ENCODE results near the gene SPATA4. TPM values are rescaled to one million over a fixed set of nuclear protein-coding genes. Genes with fewer than 3 reads are reported as not detected.

Gene SPATA4
- total and polyA plus RNA-seq, 2 donors (not counting 3 experiments of a cell fraction or from before 2014, with no cell fraction given), result not detected

DNA sequence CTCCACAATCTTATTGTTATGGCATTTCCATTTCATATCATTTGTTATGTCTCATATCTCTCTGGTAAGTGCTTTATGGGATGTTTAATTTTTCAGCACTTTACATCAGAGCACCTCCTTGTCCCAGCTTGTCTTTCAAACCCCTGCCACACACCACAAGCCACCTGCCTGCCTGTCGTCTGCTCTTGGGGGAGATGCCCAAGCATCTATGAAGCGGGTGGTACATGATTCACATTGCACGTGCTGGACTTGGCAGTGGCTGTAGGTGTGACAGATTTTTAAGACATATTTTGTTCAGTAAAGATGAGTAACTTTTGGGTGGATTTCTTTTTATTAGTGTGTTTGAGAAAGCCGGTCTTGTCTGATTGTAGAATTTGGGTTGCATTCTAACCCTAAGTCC is 14.2 kb upstream of the SPATA4 start:
- dilution Hi-C loops (cut with MboI; ENCODE audit: extremely low pct_ligation_motif_present, low sequenced_read_pairs), result no loop called here

DNA sequence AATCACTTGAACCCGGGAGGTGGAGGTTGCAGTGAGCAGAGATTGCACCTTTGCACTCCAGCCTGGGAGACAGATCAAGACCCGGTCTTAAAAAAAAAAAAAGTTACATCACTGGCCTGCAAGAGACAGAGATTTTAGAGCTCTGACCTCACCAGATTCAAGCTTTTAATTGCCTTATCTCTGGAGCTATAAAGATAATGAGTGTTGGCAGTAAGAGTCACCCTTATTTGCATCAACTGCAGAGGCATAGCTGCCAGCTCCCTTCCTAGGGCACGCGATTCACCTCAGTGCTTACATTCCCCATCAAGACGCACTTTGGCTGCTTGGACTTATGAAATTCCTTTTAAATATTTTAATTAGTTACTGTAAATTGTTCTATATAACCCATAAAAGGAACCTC is 12.5 kb upstream of the SPATA4 start:
- no peak for FAIRE-seq
- H4K20me1 ChIP-seq (replicated peaks; ENCODE audit: control insufficient read depth, extremely low read depth, insufficient read depth, low read length), result no peaks in the 10 kb centered on the region
- no peaks in the 10 kb centered on the region for H3K79me2 ChIP-seq (ENCODE audit: control insufficient read depth, insufficient read depth, low read length)
- no peak overlapping the region for H2AFZ ChIP-seq (ENCODE audit: low read depth, low read length)
- H3K36me3 ChIP-seq (ENCODE audit: control insufficient read depth in 2 of 2, extremely low read depth in 1 of 2, insufficient read depth in 2 of 2, low read length in 2 of 2), result no peaks in the 10 kb centered on the region
- TF ChIP-seq FOS (IDR thresholded peaks at IDR 0.05; ENCODE audit: borderline replicate concordance, insufficient read depth, low read length), result no peak
- TF ChIP-seq POLR2AphosphoS5 (IDR thresholded peaks at IDR 0.05; ENCODE audit: insufficient read depth, low read depth, low read length), result no peak
- TF ChIP-seq GATA2 (IDR thresholded peaks at IDR 0.05; ENCODE audit: insufficient read depth, insufficient read length, low read depth, low read length), result no peak
- TF ChIP-seq, protein P1, sequence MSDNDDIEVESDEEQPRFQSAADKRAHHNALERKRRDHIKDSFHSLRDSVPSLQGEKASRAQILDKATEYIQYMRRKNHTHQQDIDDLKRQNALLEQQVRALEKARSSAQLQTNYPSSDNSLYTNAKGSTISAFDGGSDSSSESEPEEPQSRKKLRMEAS (IDR thresholded peaks at IDR 0.05; ENCODE audit: insufficient read depth, insufficient read length), result no peak
- no peak for TF ChIP-seq MYC (IDR thresholded peaks at IDR 0.05; ENCODE audit: low read depth, low read length)
- H3K4me2 ChIP-seq (ENCODE audit: insufficient read depth, low read length), result no peak overlapping the region
- no peak overlapping the region for H3K27ac ChIP-seq (ENCODE audit: insufficient read depth, low read depth, low read length)
- no TSS peak for BruUV-seq (replicated peaks)
- POLR2A ChIA-PET, result no interaction called here
- DNase-seq (ENCODE audit: low read depth, low spot score), result no peak
- intact Hi-C loops (cut with micrococcal nuclease), result no loop called here
- H3K9me1 ChIP-seq (replicated peaks; ENCODE audit: control insufficient read depth, extremely low read depth, insufficient read depth, low read length), result no peaks in the 10 kb centered on the region
- CTCF ChIA-PET, result interaction anchor here (1.0 kb wide), 1 partner anchor 11 kb away, joined by 3 read pairs; no protein-coding TSS in a partner anchor
- dilution Hi-C loops (cut with MboI; ENCODE audit: extremely low pct_ligation_motif_present, low sequenced_read_pairs), result no loop called here
- H3K4me3 ChIP-seq (replicated peaks in 1 of 3; ENCODE audit: insufficient read depth in 1 of 3, low read depth in 1 of 3, low read length in 3 of 3), result no peak overlapping the region
- H3K9me3 ChIP-seq (replicated peaks; ENCODE audit: control insufficient read depth, insufficient read depth, low read length), result no peaks in the 10 kb centered on the region
- H3K27me3 ChIP-seq (ENCODE audit: control insufficient read depth in 2 of 2, insufficient read depth in 2 of 2, low read length in 2 of 2), result no peaks in the 10 kb centered on the region
- H3K9ac ChIP-seq (replicated peaks; ENCODE audit: extremely low read depth, insufficient read depth, low read length), result no peak overlapping the region
- no peaks in the 10 kb centered on the region for H3K4me1 ChIP-seq (ENCODE audit: control insufficient read depth, extremely low read depth, insufficient read depth, low read length)

More for the DNA sequence above, 14.2 kb upstream of the SPATA4 start:
- Histone ChIP-seq H3K4me3 (replicated peaks in 1 of 3; ENCODE audit: insufficient read depth in 1 of 3, low read depth in 1 of 3, low read length in 3 of 3) (no peak overlapping the region), H3K4me1 (ENCODE audit: control insufficient read depth, extremely low read depth, insufficient read depth, low read length) (no peaks in the 10 kb centered on the region), H3K36me3 (ENCODE audit: control insufficient read depth in 2 of 2, extremely low read depth in 1 of 2, insufficient read depth in 2 of 2, low read length in 2 of 2) (no peaks in the 10 kb centered on the region), H3K4me2 (ENCODE audit: insufficient read depth, low read length) (no peak overlapping the region), H3K9ac (replicated peaks; ENCODE audit: extremely low read depth, insufficient read depth, low read length) (no peak overlapping the region), H3K9me3 (replicated peaks; ENCODE audit: control insufficient read depth, insufficient read depth, low read length) (no peaks in the 10 kb centered on the region), H2AFZ (ENCODE audit: low read depth, low read length) (no peak overlapping the region), H3K9me1 (replicated peaks; ENCODE audit: control insufficient read depth, extremely low read depth, insufficient read depth, low read length) (no peaks in the 10 kb centered on the region), H3K27ac (ENCODE audit: insufficient read depth, low read depth, low read length) (no peak overlapping the region), H3K27me3 (ENCODE audit: control insufficient read depth in 2 of 2, insufficient read depth in 2 of 2, low read length in 2 of 2) (no peaks in the 10 kb centered on the region), H3K79me2 (ENCODE audit: control insufficient read depth, insufficient read depth, low read length) (no peaks in the 10 kb centered on the region), H4K20me1 (replicated peaks; ENCODE audit: control insufficient read depth, extremely low read depth, insufficient read depth, low read length) (no peaks in the 10 kb centered on the region)
- FAIRE-seq (no peak), DNase-seq (ENCODE audit: low read depth, low spot score) (no peak)
- no TSS peak for BruUV-seq (replicated peaks)
- intact Hi-C loops (cut with micrococcal nuclease), result no loop called here
- TF ChIP-seq EZH2 (IDR thresholded peaks at IDR 0.05; ENCODE audit: borderline replicate concordance, low read depth, low read length, severe bottlenecking) (no peak), GATA2 (IDR thresholded peaks at IDR 0.05; ENCODE audit: insufficient read depth, insufficient read length, low read depth, low read length) (no peak), POLR2AphosphoS5 (IDR thresholded peaks at IDR 0.05; ENCODE audit: insufficient read depth, low read depth, low read length) (no peak)
- ChIA-PET CTCF (no interaction called here), POLR2A (no interaction called here)

Measured in endothelial cell of umbilical vein (primary cell).